Left lobe of liver (tissue), 2 donors: ENCODE measurements around the gene CTCF. TPM values are rescaled to one million over a fixed set of nuclear protein-coding genes. Genes with fewer than 3 reads are reported as not detected.

ENCODE experiments used
- ATAC-seq: fragments of 200-7000 bp; cut with Tn5 transposase; one replicate; pipeline ENCODE4 v1.9.1; 2020; ENCODE audit warnings: mild to moderate bottlenecking, moderate library complexity
- DNase-seq: peaks from one replicate; pipeline ENCODE4 v3.0.0-alpha.2; 2020; ENCODE audit warnings: low spot score
- total RNA-seq: library from RNA; stranded (reverse); gene quantifications from one replicate; pipeline ENCODE4 v1.2.1, GENCODE V29; 2021
- donor health status: DM: no; HTN: no; CAD: no; lungs with moderate emphysema.
- donor health status: DM: no; HTN: yes; CAD: no.

CTCF gene
- total RNA-seq, 1 donor from 2014 or later = 13.4 TPM

GRCh38 chr16:67661886-67662652, 99.7 kb downstream of the CTCF start:
- DNase-seq = no peak

GRCh38 chr16:67662653-67663010, 100.3 kb downstream of the CTCF start:
- DNase-seq = no peak
- ATAC-seq = no peak

More at GRCh38 chr16:67661886-67662652, 99.7 kb downstream of the CTCF start:
- ATAC-seq = no peak

GRCh38 chr16:67663151-67663876, 101.0 kb downstream of the CTCF start:
- ATAC-seq (peak; percentile 21), DNase-seq (peak; percentile 81)

GRCh38 chr16:67663877-67664222, 101.5 kb downstream of the CTCF start:
- DNase-seq (no peak), ATAC-seq (no peak)

GRCh38 chr16:67664258-67664657, 101.9 kb downstream of the CTCF start:
- ATAC-seq (no peak), DNase-seq (no peak)

- no peak for ATAC-seq
- DNase-seq = no peak
These were observed 102.5 kb downstream of the CTCF start for GRCh38 chr16:67664871-67665270.

- no peak for ATAC-seq
- DNase-seq = no peak
These were observed 103.3 kb downstream of the CTCF start for GRCh38 chr16:67665598-67665997.

GRCh38 chr16:67666032-67666551, 103.8 kb downstream of the CTCF start:
- ATAC-seq = peak; percentile 1

GRCh38 chr16:67666559-67667452, 104.5 kb downstream of the CTCF start, which contains the start of the genes C16orf86 and ENKD1:
TSS of gene C16orf86 (plus strand) at chr16:67666814. CDS start at chr16:67666971, 157 bp downstream.
TSS of gene ENKD1 (minus strand) at chr16:67666750. CDS start at chr16:67666442, 308 bp downstream.
- peak; percentile 91 for DNase-seq
- peak; percentile 73 for ATAC-seq

More at GRCh38 chr16:67666032-67666551, 103.8 kb downstream of the CTCF start:
- peak; percentile 70 for DNase-seq

- ATAC-seq (no peak), DNase-seq (no peak)
These were observed 105.1 kb downstream of the CTCF start for GRCh38 chr16:67667453-67667816.

GRCh38 chr16:67667817-67668494, 105.6 kb downstream of the CTCF start:
- DNase-seq (peak; percentile 89), ATAC-seq (peak; percentile 71)

GRCh38 chr16:67668495-67669157, 106.3 kb downstream of the CTCF start:
- ATAC-seq (no peak), DNase-seq (no peak)

GRCh38 chr16:67669499-67670101, 107.3 kb downstream of the CTCF start:
- no peak for ATAC-seq
- no peak for DNase-seq

GRCh38 chr16:67672306-67672705, 110.0 kb downstream of the CTCF start:
- peak; percentile 76 for DNase-seq
- peak; percentile 19 for ATAC-seq

GRCh38 chr16:67672739-67673662, 110.7 kb downstream of the CTCF start:
- DNase-seq (peak; percentile 77), ATAC-seq (peak; percentile 50)

GRCh38 chr16:67673712-67674580, 111.6 kb downstream of the CTCF start:
- peak; percentile 64 for ATAC-seq
- DNase-seq = peak; percentile 92
